ENCODE results near the gene MRPS22.

MRPS22 gene

DNA sequence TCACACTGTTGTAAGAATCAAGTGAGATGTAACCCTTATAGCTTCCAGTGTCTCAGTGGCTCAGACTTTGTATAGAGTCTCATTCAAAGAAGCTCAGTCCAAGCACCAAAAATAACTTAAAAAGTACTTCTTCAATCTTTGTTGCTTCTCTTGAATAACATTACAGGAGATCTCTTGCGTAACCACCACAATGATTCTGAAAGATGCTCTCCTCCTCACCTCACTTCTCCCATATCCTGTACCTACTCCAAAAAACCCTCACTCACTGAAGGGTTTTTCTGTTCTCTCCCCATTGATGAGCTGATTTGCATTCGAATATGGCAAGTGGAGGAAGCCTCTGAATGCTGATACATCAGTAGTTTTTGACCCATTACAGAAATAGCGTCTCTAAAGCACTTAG, 39.4 kb upstream of the MRPS22 start:
- no peaks in the 10 kb centered on the region for H3K27me3 ChIP-seq
- H3K36me3 ChIP-seq, result no peaks in the 10 kb centered on the region
- DNase-seq, result no peak
- H3K4me3 ChIP-seq (ENCODE audit: low read depth, low read length), result no peak overlapping the region
- no peak for TF ChIP-seq CTCF (IDR thresholded peaks at IDR 0.05; ENCODE audit: low read depth, low read length)
- no peaks in the 10 kb centered on the region for H3K9me3 ChIP-seq
- H3K4me1 ChIP-seq, result peaks cover 14% of the 10 kb centered on the region

DNA sequence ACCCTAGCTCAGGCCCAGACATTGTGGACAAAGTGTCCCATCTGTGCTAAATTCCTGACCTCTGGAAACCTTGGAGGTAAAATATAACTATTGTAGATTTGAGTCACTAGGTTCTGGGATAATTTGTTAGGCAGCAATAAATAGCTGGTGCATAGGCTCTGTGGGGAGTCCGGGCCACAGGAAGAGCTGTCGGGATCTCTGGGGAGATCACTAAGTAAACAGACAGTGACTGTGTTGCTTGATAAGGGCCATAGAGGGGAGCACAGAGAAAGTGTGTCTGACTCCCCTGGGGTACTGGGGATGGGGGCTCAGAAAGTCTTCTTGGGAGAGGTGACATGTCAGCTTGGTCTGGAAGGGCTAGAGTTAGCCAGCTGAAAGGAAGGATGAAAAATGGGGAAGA, 37.7 kb upstream of the MRPS22 start:
- Histone ChIP-seq H3K27me3 (no peaks in the 10 kb centered on the region), H3K9me3 (no peaks in the 10 kb centered on the region), H3K4me1 (peaks cover 14% of the 10 kb centered on the region), H3K36me3 (no peaks in the 10 kb centered on the region), H3K4me3 (ENCODE audit: low read depth, low read length) (no peak overlapping the region)
- no peak for TF ChIP-seq CTCF (IDR thresholded peaks at IDR 0.05; ENCODE audit: low read depth, low read length)
- no peak for DNase-seq

GRCh38 chr3:139307072-139307491, 36.7 kb upstream of the MRPS22 start:
- Histone ChIP-seq H3K36me3 (no peaks in the 10 kb centered on the region), H3K9me3 (no peaks in the 10 kb centered on the region), H3K27me3 (no peaks in the 10 kb centered on the region), H3K4me3 (ENCODE audit: low read depth, low read length) (no peak overlapping the region), H3K4me1 (peaks cover 14% of the 10 kb centered on the region)
- TF ChIP-seq CTCF (IDR thresholded peaks at IDR 0.05; ENCODE audit: low read depth, low read length), result no peak
- DNase-seq, result no peak

GRCh38 chr3:139307601-139308555, 35.9 kb upstream of the MRPS22 start:
- TF ChIP-seq CTCF (IDR thresholded peaks at IDR 0.05; ENCODE audit: low read depth, low read length), result no peak
- DNase-seq, result no peak
- no peaks in the 10 kb centered on the region for H3K36me3 ChIP-seq
- H3K9me3 ChIP-seq, result no peaks in the 10 kb centered on the region
- no peak overlapping the region for H3K4me3 ChIP-seq (ENCODE audit: low read depth, low read length)
- no peaks in the 10 kb centered on the region for H3K27me3 ChIP-seq
- peaks cover 14% of the 10 kb centered on the region for H3K4me1 ChIP-seq

- Histone ChIP-seq H3K4me1 (peaks cover 14% of the 10 kb centered on the region), H3K4me3 (ENCODE audit: low read depth, low read length) (no peak overlapping the region), H3K9me3 (no peaks in the 10 kb centered on the region), H3K36me3 (no peaks in the 10 kb centered on the region), H3K27me3 (no peaks in the 10 kb centered on the region)
- TF ChIP-seq CTCF (IDR thresholded peaks at IDR 0.05; ENCODE audit: low read depth, low read length), result no peak
- no peak for DNase-seq
Observed at GRCh38 chr3:139308560-139308959, 35.3 kb upstream of the MRPS22 start.

DNA sequence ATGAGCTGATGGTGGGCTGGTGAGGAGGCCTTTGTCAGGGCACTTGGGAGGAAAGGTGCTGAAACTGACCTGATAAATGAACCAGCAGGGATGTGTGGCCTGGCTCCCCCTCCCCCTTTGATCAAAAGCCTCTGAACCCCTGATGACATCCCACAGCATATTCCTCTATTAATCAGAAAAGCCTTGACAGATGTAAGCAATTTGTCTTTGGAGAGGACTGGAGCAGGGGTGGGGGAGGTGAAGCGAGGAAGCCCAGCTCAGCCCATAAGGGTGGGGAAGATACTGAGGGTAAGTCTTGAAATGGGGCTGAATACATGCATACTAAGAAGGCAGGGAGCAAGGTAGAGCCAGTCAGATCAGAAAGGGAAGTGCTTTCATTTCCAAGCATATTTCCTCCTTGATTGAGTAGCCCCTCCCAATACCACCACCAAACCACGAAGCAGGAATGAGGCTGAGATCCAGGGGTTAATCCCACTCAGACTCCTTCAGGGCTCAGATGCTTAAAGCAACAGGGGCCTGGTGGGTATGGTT, 34.7 kb upstream of the MRPS22 start:
- H3K4me3 ChIP-seq (ENCODE audit: low read depth, low read length), result no peak overlapping the region
- no peaks in the 10 kb centered on the region for H3K27me3 ChIP-seq
- TF ChIP-seq CTCF (IDR thresholded peaks at IDR 0.05; ENCODE audit: low read depth, low read length), result no peak
- no peak for DNase-seq
- no peaks in the 10 kb centered on the region for H3K36me3 ChIP-seq
- peaks cover 14% of the 10 kb centered on the region for H3K4me1 ChIP-seq
- no peaks in the 10 kb centered on the region for H3K9me3 ChIP-seq
